ENCODE measurements around the gene CERS2.

Gene CERS2

DNA sequence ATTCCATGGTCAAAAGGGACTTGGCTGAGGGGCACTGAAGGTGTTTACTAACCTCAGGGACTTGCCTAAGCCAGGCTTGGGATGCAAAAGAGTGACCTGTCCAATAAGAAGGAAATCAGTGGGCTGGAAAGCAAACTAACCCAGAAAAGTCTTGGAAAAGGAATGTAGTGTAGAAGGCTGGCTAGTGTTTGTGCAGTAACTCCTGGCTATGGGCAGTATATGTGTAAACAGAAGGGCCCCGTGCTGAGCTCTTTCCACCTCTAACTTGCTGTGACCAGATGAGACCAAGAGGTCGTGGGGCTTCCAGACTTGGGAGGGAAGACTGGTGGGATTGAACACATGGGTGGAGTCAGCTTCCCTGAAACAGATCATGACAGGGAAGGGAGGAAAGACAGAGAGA, 28.0 kb upstream of the CERS2 start:
- Histone ChIP-seq H3K9me2 (ENCODE audit: low read depth, low read length) (no peaks in the 10 kb centered on the region), H3K4me3 (ENCODE audit: low read depth, low read length, poor library complexity, severe bottlenecking) (no peak overlapping the region), H4K20me1 (ENCODE audit: insufficient read depth, low read length) (no peaks in the 10 kb centered on the region), H3K27ac (ENCODE audit: low read depth, low read length, poor library complexity, severe bottlenecking) (no peak overlapping the region), H3K4me2 (ENCODE audit: low read length) (no peak overlapping the region), H3K36me3 (ENCODE audit: insufficient read depth, low read length) (no peaks in the 10 kb centered on the region; the same call in 1 of the 2 replicates), H3K9me3 (ENCODE audit: low read length) (no peaks in the 10 kb centered on the region), H3F3A (ENCODE audit: insufficient read depth, low read length) (no peaks in the 10 kb centered on the region), H3K4me1 (ENCODE audit: insufficient read depth, low read length, severe bottlenecking) (peaks cover 26% of the 10 kb centered on the region), H3K79me2 (ENCODE audit: insufficient read depth, low read length) (no peaks in the 10 kb centered on the region), H3K9ac (ENCODE audit: low read length) (no peak overlapping the region), H3K27me3 (ENCODE audit: insufficient read depth, low read length) (no peaks in the 10 kb centered on the region), H2AFZ (ENCODE audit: low read length) (no peak overlapping the region)
- TF ChIP-seq, protein P1, sequence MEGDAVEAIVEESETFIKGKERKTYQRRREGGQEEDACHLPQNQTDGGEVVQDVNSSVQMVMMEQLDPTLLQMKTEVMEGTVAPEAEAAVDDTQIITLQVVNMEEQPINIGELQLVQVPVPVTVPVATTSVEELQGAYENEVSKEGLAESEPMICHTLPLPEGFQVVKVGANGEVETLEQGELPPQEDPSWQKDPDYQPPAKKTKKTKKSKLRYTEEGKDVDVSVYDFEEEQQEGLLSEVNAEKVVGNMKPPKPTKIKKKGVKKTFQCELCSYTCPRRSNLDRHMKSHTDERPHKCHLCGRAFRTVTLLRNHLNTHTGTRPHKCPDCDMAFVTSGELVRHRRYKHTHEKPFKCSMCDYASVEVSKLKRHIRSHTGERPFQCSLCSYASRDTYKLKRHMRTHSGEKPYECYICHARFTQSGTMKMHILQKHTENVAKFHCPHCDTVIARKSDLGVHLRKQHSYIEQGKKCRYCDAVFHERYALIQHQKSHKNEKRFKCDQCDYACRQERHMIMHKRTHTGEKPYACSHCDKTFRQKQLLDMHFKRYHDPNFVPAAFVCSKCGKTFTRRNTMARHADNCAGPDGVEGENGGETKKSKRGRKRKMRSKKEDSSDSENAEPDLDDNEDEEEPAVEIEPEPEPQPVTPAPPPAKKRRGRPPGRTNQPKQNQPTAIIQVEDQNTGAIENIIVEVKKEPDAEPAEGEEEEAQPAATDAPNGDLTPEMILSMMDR (IDR thresholded peaks at IDR 0.05; ENCODE audit: low read length) = no peak
- TF ChIP-seq EZH2 (IDR thresholded peaks at IDR 0.05; ENCODE audit: borderline replicate concordance, low read length) = no peak

DNA sequence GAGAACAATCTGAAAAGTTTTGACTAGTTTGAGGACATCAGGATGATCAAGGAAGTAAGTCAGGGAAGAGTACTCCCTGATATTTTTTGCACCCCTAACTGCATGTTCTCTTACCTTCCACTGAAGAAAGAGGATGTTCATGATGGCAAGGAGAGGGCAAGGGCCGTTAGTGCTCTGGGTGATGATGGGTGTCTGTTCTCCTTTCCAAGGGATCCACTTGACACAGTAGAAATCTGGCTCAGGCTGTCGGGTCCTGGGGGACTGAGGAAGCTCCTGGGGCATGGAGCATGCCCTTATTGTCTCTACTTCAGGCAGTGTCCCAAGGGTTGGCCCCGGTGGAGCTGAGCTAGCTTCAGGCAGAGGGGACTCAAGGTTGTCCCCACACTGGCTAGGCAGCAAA, 27.4 kb upstream of the CERS2 start:
- Histone ChIP-seq H3K27ac (ENCODE audit: low read depth, low read length, poor library complexity, severe bottlenecking) (no peak overlapping the region), H2AFZ (ENCODE audit: low read length) (no peak overlapping the region), H3K79me2 (ENCODE audit: insufficient read depth, low read length) (no peaks in the 10 kb centered on the region), H3K4me1 (ENCODE audit: insufficient read depth, low read length, severe bottlenecking) (peaks cover 22% of the 10 kb centered on the region), H3K9me3 (ENCODE audit: low read length) (no peaks in the 10 kb centered on the region), H4K20me1 (ENCODE audit: insufficient read depth, low read length) (no peaks in the 10 kb centered on the region), H3F3A (ENCODE audit: insufficient read depth, low read length) (no peaks in the 10 kb centered on the region), H3K9ac (ENCODE audit: low read length) (no peak overlapping the region), H3K9me2 (ENCODE audit: low read depth, low read length) (no peaks in the 10 kb centered on the region), H3K36me3 (ENCODE audit: insufficient read depth, low read length) (no peaks in the 10 kb centered on the region; the same call in 1 of the 2 replicates), H3K27me3 (ENCODE audit: insufficient read depth, low read length) (no peaks in the 10 kb centered on the region), H3K4me3 (ENCODE audit: low read depth, low read length, poor library complexity, severe bottlenecking) (no peak overlapping the region), H3K4me2 (ENCODE audit: low read length) (no peak overlapping the region)
- no peak for TF ChIP-seq EZH2 (IDR thresholded peaks at IDR 0.05; ENCODE audit: borderline replicate concordance, low read length)
- TF ChIP-seq, protein P1 (IDR thresholded peaks at IDR 0.05; ENCODE audit: low read length) = no peak

GRCh38 chr1:151001602-151002001, 27.0 kb upstream of the CERS2 start:
- no peak overlapping the region for H3K4me2 ChIP-seq (ENCODE audit: low read length)
- H3K27me3 ChIP-seq (ENCODE audit: insufficient read depth, low read length) = no peaks in the 10 kb centered on the region
- no peaks in the 10 kb centered on the region for H3K79me2 ChIP-seq (ENCODE audit: insufficient read depth, low read length)
- no peak overlapping the region for H3K4me3 ChIP-seq (ENCODE audit: low read depth, low read length, poor library complexity, severe bottlenecking)
- no peaks in the 10 kb centered on the region for H3K9me2 ChIP-seq (ENCODE audit: low read depth, low read length)
- H3K9me3 ChIP-seq (ENCODE audit: low read length) = no peaks in the 10 kb centered on the region
- no peak overlapping the region for H3K27ac ChIP-seq (ENCODE audit: low read depth, low read length, poor library complexity, severe bottlenecking)
- TF ChIP-seq EZH2 (IDR thresholded peaks at IDR 0.05; ENCODE audit: borderline replicate concordance, low read length) = no peak
- TF ChIP-seq, protein P1 (IDR thresholded peaks at IDR 0.05; ENCODE audit: low read length) = no peak
- no peaks in the 10 kb centered on the region; the same call in 1 of the 2 replicates for H3K36me3 ChIP-seq (ENCODE audit: insufficient read depth, low read length)
- H3F3A ChIP-seq (ENCODE audit: insufficient read depth, low read length) = no peaks in the 10 kb centered on the region
- no peak overlapping the region for H3K9ac ChIP-seq (ENCODE audit: low read length)
- H4K20me1 ChIP-seq (ENCODE audit: insufficient read depth, low read length) = no peaks in the 10 kb centered on the region
- H3K4me1 ChIP-seq (ENCODE audit: insufficient read depth, low read length, severe bottlenecking) = peaks cover 18% of the 10 kb centered on the region
- no peak overlapping the region for H2AFZ ChIP-seq (ENCODE audit: low read length)

Data from OCI-LY1 (cell line).